H9 (cell line): ENCODE measurements around the gene JMJD8. TPM values are rescaled to one million over a fixed set of nuclear protein-coding genes. Genes with fewer than 3 reads are reported as not detected.

Experiments used
- DNase-seq: peaks from one replicate; pipeline ENCODE4 v3.0.0-alpha.2; 2017
- H2AFZ ChIP-seq: one replicate; pipeline ENCODE4 v1.6.1; 2013; ENCODE audit warnings: mild to moderate bottlenecking, low read length, control low read depth, moderate library complexity
- H2AK5ac ChIP-seq: 2 replicates; pipeline ENCODE4 v1.6.1; 2013; ENCODE audit warnings: low read length, control low read depth, mixed read lengths; ENCODE audit not compliant: insufficient read length
- H2BK120ac ChIP-seq: one replicate; pipeline ENCODE4 v1.6.1; 2013; ENCODE audit warnings: low read depth, mild to moderate bottlenecking, low read length, control low read depth, inconsistent platforms; ENCODE audit not compliant: poor library complexity, severe bottlenecking
- H2BK12ac ChIP-seq: 2 replicates; pipeline ENCODE4 v1.6.1; 2013; ENCODE audit warnings: low read length, control low read depth, mixed read lengths, low read depth; ENCODE audit not compliant: insufficient read length
- H2BK15ac ChIP-seq: 2 replicates; pipeline ENCODE4 v1.6.1; 2013; ENCODE audit warnings: low read depth, low read length, control low read depth
- H2BK20ac ChIP-seq: one replicate; pipeline ENCODE4 v1.6.1; 2013; ENCODE audit warnings: low read depth, mild to moderate bottlenecking, low read length, control low read depth, inconsistent platforms; ENCODE audit not compliant: poor library complexity, severe bottlenecking
- H2BK5ac ChIP-seq: 2 replicates; pipeline ENCODE4 v1.6.1; 2013; ENCODE audit warnings: low read length, control low read depth, mixed read lengths; ENCODE audit not compliant: insufficient read length
- H3K14ac ChIP-seq: 2 replicates; pipeline ENCODE4 v1.6.1; 2013; ENCODE audit warnings: low read length, control low read depth; ENCODE audit not compliant: insufficient read depth
- H3K18ac ChIP-seq: 2 replicates; pipeline ENCODE4 v1.6.1; 2013; ENCODE audit warnings: low read depth, mild to moderate bottlenecking, mixed read lengths, low read length, control low read depth; ENCODE audit not compliant: insufficient read length
- H3K23ac ChIP-seq: 2 replicates; pipeline ENCODE4 v1.6.1; 2013; ENCODE audit warnings: low read length, control low read depth, mixed read lengths, low read depth; ENCODE audit not compliant: insufficient read length
- H3K23me2 ChIP-seq: 2 replicates; pipeline ENCODE4 v1.6.1; 2013; ENCODE audit warnings: low read depth, mild to moderate bottlenecking, mixed read lengths, low read length, control low read depth; ENCODE audit not compliant: insufficient read length, poor library complexity, severe bottlenecking
- H3K27ac ChIP-seq: 2 replicates; pipeline ENCODE4 v1.5.1; 2013; ENCODE audit warnings: low read length, control low read depth, mixed read lengths, low read depth; ENCODE audit not compliant: insufficient read length
- H3K27me3 ChIP-seq: 2 replicates; pipeline ENCODE4 v1.6.1; 2013; ENCODE audit warnings: low read length, control low read depth, inconsistent platforms; ENCODE audit not compliant: insufficient read depth
- H3K4ac ChIP-seq: 2 replicates; pipeline ENCODE4 v1.6.1; 2013; ENCODE audit warnings: low read depth, mild to moderate bottlenecking, control low read depth, inconsistent platforms, low read length, moderate library complexity
- H3K4me1 ChIP-seq: 2 replicates; pipeline ENCODE4 v1.6.1; 2013; ENCODE audit warnings: low read length, control low read depth, inconsistent platforms; ENCODE audit not compliant: insufficient read depth
- H3K4me2 ChIP-seq: 2 replicates; pipeline ENCODE4 v1.6.1; 2013; ENCODE audit warnings: low read length, control low read depth, mixed read lengths; ENCODE audit not compliant: insufficient read length, insufficient read depth
- H3K56ac ChIP-seq: 2 replicates; pipeline ENCODE4 v1.6.1; 2013; ENCODE audit warnings: low read depth, mild to moderate bottlenecking, mixed read lengths, low read length, control low read depth; ENCODE audit not compliant: insufficient read length
- H3K79me1 ChIP-seq: 2 replicates; pipeline ENCODE4 v1.6.1; 2013; ENCODE audit warnings: low read depth, mild to moderate bottlenecking, moderate library complexity, low read length, control low read depth, inconsistent platforms; ENCODE audit not compliant: insufficient read depth, poor library complexity, severe bottlenecking
- H3K79me2 ChIP-seq: 2 replicates; pipeline ENCODE4 v1.6.1; 2013; ENCODE audit warnings: low read length, control low read depth, inconsistent platforms; ENCODE audit not compliant: insufficient read depth
- H3K9ac ChIP-seq: 2 replicates; pipeline ENCODE4 v1.6.1; 2013; ENCODE audit warnings: low read length, control low read depth, mixed read lengths; ENCODE audit not compliant: insufficient read length; ENCODE audit errors: extremely low read depth
- H3K9me3 ChIP-seq: one replicate; pipeline ENCODE4 v1.6.1; 2013; ENCODE audit warnings: low read depth, low read length, inconsistent platforms; ENCODE audit not compliant: control insufficient read depth
- H3T11ph ChIP-seq: one replicate; pipeline ENCODE4 v1.6.1; 2013; ENCODE audit warnings: mild to moderate bottlenecking, low read length, control low read depth, inconsistent platforms
- H4K20me1 ChIP-seq: one replicate; pipeline ENCODE4 v1.6.1; 2013; ENCODE audit not compliant: control insufficient read depth, insufficient read length, insufficient read depth
- H4K5ac ChIP-seq: 2 replicates; pipeline ENCODE4 v1.6.1; 2013; ENCODE audit warnings: low read depth, mild to moderate bottlenecking, mixed read lengths, low read length, control low read depth; ENCODE audit not compliant: insufficient read length
- H4K8ac ChIP-seq: replicated peaks from 2 replicates; pipeline ENCODE4 v1.6.1; 2013; ENCODE audit warnings: low read length, control low read depth, mixed read lengths, low read depth; ENCODE audit not compliant: insufficient read length
- H4K91ac ChIP-seq: 2 replicates; pipeline ENCODE4 v1.6.1; 2013; ENCODE audit warnings: low read depth, mild to moderate bottlenecking, moderate library complexity, mixed read lengths, low read length, control low read depth; ENCODE audit not compliant: insufficient read length
- H3K27ac Mint-ChIP-seq, 3 experiments: 2 replicates in 2 of 3; 3 replicates in 1 of 3; pipeline ENCODE4 v1.8.0; 2020 to 2021; ENCODE audit warnings: mixed read lengths in 3 of 3, mild to moderate bottlenecking in 1 of 3, moderate library complexity in 1 of 3
- H3K27me3 Mint-ChIP-seq: 2 replicates; pipeline ENCODE4 v1.8.0; 2021; ENCODE audit warnings: low read depth, mild to moderate bottlenecking, moderate library complexity, mixed read lengths
- H3K36me3 Mint-ChIP-seq, 3 experiments: 2 replicates in 2 of 3; 3 replicates in 1 of 3; pipeline ENCODE4 v1.8.0; 2020 to 2021; ENCODE audit warnings: low read depth in 3 of 3, mixed read lengths in 3 of 3; ENCODE audit not compliant: insufficient read depth in 1 of 3
- H3K4me1 Mint-ChIP-seq, 2 experiments: 2 replicates each; pipeline ENCODE4 v1.8.0; 2020; ENCODE audit warnings: mixed read lengths in 2 of 2
- H3K4me3 Mint-ChIP-seq, 2 experiments: 2 replicates in 1 of 2; 3 replicates in 1 of 2; pipeline ENCODE4 v1.8.0; 2020 to 2021; ENCODE audit warnings: mild to moderate bottlenecking in 2 of 2, mixed read lengths in 2 of 2, moderate library complexity in 1 of 2
- H3K9me3 Mint-ChIP-seq, 2 experiments: 2 replicates in 1 of 2; 3 replicates in 1 of 2; pipeline ENCODE4 v1.8.0; 2020; ENCODE audit warnings: mild to moderate bottlenecking in 2 of 2, mixed read lengths in 2 of 2, moderate library complexity in 1 of 2
- CTCF ChIP-seq: fragments of 200-600 bp; sonication (generic); conservative IDR thresholded peaks from 3 replicates; pipeline ENCODE4 v1.8.0; 2021; ENCODE audit warnings: antibody characterized with exemption, mild to moderate bottlenecking
- WGBS: extraction: QIAGEN DNeasy Blood & Tissue Kit; methylation state at CpG from one replicate; pipeline ENCODE4 v1.1.7; 2013; ENCODE audit warnings: missing lambda C conversion rate, low lambda C conversion rate, mixed read lengths; ENCODE audit not compliant: insufficient read length; ENCODE audit errors: extremely low coverage; 5-methylcytosine and 5-hydroxymethylcytosine counted together
- total RNA-seq: library from RNA; stranded (reverse); gene quantifications from 2 replicates; pipeline ENCODE4 v1.2.1, GENCODE V29; 2021

The JMJD8 gene
- total RNA-seq, 1 experiment from 2014 or later = 52.7 TPM

GRCh38 chr16:719815-720446 lies 35.8 kb upstream of the JMJD8 start:
- H3K27ac Mint-ChIP-seq = peak overlapping the region in 1 of 3 experiments; percentile 79; a peak in 2 of 7 replicates

More at GRCh38 chr16:719815-720446, 35.8 kb upstream of the JMJD8 start:
- H2BK120ac ChIP-seq = no peak overlapping the region
- H2BK20ac ChIP-seq = no peak overlapping the region
- H4K8ac ChIP-seq = no peak overlapping the region
- H3K23me2 ChIP-seq = peaks cover 10% of the 10 kb centered on the region
- H3K4me1 ChIP-seq = no peaks in the 10 kb centered on the region
- Mint-ChIP-seq H3K4me3 (peak overlapping the region; percentile 72 to 88), H3K27me3 (peaks cover 25% of the 10 kb centered on the region), H3K9me3 (no peaks in the 10 kb centered on the region), H3K36me3 (peaks cover 0 to 5% (median 3%) of the 10 kb centered on the region in 3 experiments; a peak in 1 of 7 replicates), H3K4me1 (peaks cover 14 to 28% of the 10 kb centered on the region in 2 experiments)
- peak; percentile 38; the same call in 2 of the 3 replicates for TF ChIP-seq CTCF
- no peaks in the 10 kb centered on the region for H3K79me2 ChIP-seq
- H3K79me1 ChIP-seq = no peaks in the 10 kb centered on the region
- H3K27me3 ChIP-seq = no peaks in the 10 kb centered on the region; the same call in 1 of the 2 replicates
- H2BK5ac ChIP-seq = no peak overlapping the region
- no peak overlapping the region for H2BK15ac ChIP-seq
- no peak overlapping the region for H3K23ac ChIP-seq
- H3K9me3 ChIP-seq = no peaks in the 10 kb centered on the region
- H3K56ac ChIP-seq = no peak overlapping the region
- H2BK12ac ChIP-seq = no peak overlapping the region
- no peak overlapping the region for H3K27ac ChIP-seq
- no peak overlapping the region for H3K9ac ChIP-seq
- H2AK5ac ChIP-seq = no peak overlapping the region
- H3K4ac ChIP-seq = no peak overlapping the region
- no peak overlapping the region for H3K14ac ChIP-seq
- no peak overlapping the region for H4K5ac ChIP-seq
- no peaks in the 10 kb centered on the region for H4K20me1 ChIP-seq
- no CpG with 5 or more reads among the region's 16 CpGs for WGBS
- no peak overlapping the region for H4K91ac ChIP-seq
- H3K18ac ChIP-seq = no peak overlapping the region
- H3T11ph ChIP-seq = no peak overlapping the region
- H3K4me2 ChIP-seq = peak overlapping the region; percentile 59
- no peak for DNase-seq
- H2AFZ ChIP-seq = no peak overlapping the region
